HG03064 (cell line): ENCODE data around the gene CXCL8.
"Not testable (repeated sequence)": the region's sequence is repeated elsewhere in the genome, so short reads cannot be mapped to it uniquely, and the experiment has no call there.

Experiments used
- ATAC-seq: cut with Tn5 transposase; IDR thresholded peaks from one replicate; pipeline ENCODE4 v1.9.1; 2021; ENCODE audit warnings: low read depth; ENCODE audit not compliant: unreplicated experiment

CXCL8 gene

DNA sequence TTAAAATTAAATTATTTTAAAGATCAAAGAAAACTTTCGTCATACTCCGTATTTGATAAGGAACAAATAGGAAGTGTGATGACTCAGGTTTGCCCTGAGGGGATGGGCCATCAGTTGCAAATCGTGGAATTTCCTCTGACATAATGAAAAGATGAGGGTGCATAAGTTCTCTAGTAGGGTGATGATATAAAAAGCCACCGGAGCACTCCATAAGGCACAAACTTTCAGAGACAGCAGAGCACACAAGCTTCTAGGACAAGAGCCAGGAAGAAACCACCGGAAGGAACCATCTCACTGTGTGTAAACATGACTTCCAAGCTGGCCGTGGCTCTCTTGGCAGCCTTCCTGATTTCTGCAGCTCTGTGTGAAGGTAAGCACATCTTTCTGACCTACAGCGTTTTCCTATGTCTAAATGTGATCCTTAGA is at the start of gene CXCL8:
TSS of gene CXCL8 (plus strand) at position 217 of the 426 bp plus-strand sequence. CDS start at position 307, 90 bp downstream.
- ATAC-seq = no peak

GRCh38 chr4:73691201-73691600 is 49.2 kb upstream of the CXCL8 start:
- not testable (repeated sequence) for ATAC-seq

GRCh38 chr4:73691759-73692158 is 48.6 kb upstream of the CXCL8 start:
- no peak for ATAC-seq

DNA sequence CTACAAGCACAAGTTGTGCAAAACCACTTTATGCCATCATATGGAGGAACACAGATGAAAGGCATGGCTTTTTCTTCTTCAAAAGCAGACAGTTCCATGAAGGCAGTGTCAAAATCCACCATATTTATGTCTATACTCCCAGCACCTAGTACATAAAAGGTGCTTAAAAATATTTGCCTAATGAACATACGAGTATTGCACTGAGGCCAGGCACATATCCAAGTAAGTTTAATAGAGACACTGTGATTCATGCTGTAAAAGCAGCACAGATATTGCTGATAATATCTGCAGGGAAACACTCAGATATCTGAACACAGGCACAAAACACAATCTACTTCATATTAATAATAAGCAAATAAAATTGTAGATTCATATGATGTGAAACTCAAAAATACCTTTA is 48.1 kb upstream of the CXCL8 start:
- ATAC-seq = no peak

- ATAC-seq = no peak
Observed at GRCh38 chr4:73692701-73693100, 47.7 kb upstream of the CXCL8 start.

- ATAC-seq = no peak
Observed at GRCh38 chr4:73693811-73694210, 46.6 kb upstream of the CXCL8 start.

DNA sequence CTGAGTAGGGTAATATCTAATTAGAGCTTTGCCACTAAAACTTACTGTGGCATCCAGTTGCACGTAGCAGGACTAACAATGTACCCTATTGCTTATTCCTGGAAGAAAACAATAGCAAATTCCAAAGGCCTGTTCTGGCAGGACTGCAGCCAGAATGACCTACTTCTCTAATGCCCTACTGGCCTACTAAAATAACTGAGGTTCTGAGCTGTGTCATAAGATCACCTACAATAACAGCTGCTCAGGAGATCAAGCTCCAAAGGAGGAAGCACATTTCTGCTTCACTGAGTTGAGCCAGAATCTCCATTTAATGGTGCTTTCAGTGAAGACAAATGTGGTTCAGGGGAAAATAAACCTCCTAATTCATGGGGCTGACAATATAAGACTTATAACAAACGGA is 42.2 kb upstream of the CXCL8 start:
- ATAC-seq = no peak

GRCh38 chr4:73701116-73701515 is 39.3 kb upstream of the CXCL8 start:
- ATAC-seq = no peak

- no peak for ATAC-seq
Observed at GRCh38 chr4:73702796-73703287, 37.5 kb upstream of the CXCL8 start.

DNA sequence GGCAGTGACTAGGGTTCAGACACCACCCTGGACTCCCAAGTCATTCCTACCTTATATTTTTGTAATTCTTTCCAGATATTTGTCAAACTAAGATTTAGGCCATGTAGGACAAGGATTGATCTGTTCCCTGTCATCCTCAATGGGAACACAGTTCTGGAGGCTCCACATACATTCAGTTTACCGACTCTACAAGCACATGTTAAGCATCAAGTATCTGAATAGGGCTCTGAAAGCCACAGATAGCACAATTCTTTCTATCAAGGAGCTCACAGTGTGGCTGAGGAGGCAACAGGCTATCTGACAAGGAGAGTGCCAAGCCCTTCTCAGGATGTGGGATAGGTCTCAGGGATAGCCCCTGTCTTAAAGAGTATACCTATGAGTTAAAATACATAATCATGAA is 37.0 kb upstream of the CXCL8 start:
- ATAC-seq = no peak

DNA sequence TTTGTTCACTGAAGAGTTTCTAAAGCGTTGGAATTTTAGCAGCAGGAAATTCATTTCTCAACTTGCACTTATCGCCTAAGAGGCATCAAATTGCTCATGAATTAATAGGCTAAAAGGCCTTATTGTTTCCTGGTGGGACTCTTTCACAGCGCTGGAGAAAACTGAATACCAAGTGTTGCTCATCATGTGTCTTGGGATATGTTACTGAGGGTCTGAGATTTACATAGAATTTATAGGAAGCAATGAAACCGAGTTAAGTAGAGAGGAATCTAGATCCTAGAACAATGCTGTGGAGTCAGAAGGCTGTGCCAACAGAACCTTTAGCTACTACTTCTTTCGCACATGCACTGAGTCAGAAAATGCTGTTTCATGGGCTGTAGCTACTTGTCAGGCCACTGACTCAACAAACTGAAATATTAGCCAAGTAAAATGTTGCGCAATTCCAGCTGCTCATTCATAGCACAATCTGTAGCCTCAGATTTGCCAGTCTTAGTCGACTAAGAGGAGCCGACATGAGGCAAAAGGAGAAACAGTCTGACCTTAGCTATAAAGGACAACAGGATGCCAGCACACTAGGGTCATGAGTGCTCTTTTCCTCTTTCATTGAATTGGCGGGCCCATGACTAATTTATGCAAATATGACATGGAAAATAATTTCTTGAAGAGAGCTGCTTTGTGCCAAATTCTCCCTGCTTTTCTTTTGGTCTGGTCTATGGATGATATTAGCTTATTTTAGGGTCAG is 35.9 kb upstream of the CXCL8 start:
- no peak for ATAC-seq

- ATAC-seq = no peak
Observed at GRCh38 chr4:73705056-73705432, 35.3 kb upstream of the CXCL8 start.

DNA sequence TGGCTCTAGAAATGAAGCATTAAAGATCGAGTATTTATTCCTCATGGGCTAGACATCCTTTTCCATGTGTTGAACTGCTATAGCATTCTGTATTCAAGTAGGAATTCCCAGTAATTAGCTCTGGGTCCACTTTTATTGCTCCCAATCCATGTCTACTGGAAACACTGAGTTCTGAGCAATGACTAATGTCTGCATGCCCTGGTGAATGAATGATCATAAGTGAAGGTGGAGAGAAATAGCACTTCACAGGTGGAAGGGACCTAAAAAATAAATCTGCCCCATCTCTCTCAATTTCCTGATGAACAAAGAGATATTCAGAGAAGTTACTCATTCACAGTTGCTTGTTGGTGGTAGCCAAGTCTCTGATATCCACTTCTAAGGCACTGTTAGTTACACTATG is 34.6 kb upstream of the CXCL8 start:
- no peak for ATAC-seq

DNA sequence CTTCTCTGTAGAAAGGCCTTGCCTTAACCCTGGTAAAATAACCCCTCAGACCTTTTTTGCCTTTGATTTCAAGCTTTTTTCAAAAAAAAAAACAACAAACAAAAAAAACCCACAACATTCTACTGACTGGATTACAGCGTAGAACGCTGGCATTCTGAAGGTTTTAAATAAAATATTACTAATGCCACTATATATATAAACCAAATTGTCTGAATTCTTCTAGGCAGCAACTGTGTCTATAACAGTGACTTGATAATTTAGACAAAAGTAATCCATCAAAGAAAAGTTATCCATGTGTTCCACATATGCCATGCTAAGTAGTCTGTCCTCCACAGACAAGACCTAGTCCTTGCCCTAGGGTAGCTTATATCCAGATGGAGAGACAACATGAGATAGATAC is 33.6 kb upstream of the CXCL8 start:
- no peak for ATAC-seq

GRCh38 chr4:73707269-73707875 is 33.0 kb upstream of the CXCL8 start:
- ATAC-seq = no peak

GRCh38 chr4:73707918-73708577 is 32.3 kb upstream of the CXCL8 start:
- ATAC-seq = peak; percentile 58

- ATAC-seq = no peak
Observed at GRCh38 chr4:73709451-73710033, 30.8 kb upstream of the CXCL8 start.

- ATAC-seq = no peak
Observed at GRCh38 chr4:73710094-73710493, 30.3 kb upstream of the CXCL8 start.

GRCh38 chr4:73711989-73712388 is 28.4 kb upstream of the CXCL8 start:
- no peak for ATAC-seq

DNA sequence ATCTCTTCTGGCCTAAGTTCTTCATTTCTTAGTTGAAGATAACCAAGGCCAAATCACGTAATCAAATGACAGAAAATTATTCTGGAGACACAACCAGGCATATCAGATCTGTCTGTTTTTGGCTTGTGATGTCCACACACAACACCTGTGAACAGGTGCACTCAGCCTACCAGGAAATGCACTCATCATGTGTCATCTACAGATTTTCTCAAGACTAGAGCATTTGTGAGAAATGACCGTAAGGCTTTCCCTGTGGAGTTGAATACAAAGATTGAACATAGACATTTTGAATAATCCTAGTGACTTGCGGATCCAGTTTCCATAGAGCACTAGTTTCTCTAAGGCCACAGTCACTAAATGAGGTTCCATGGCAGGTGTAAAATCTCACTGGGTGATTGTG is 26.7 kb upstream of the CXCL8 start:
- no peak for ATAC-seq

DNA sequence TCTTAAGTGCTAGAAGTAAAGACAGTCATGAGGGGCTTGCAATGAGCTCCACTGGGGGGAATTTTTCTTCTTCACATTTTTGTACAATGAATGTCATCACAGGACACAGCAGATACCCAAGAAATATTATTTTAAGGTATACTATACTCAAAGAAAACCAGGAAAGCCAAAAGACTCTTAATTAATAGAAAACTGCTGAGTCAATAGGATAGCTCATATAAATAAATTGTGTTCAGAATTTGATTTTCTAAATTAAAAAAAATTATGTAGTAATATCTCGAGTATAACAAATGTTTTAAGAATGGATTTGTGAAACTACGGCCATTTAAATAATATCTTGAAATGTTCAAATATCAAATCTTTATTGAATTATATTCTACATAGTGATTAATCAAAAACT is 25.7 kb upstream of the CXCL8 start:
- ATAC-seq = no peak
